ENCODE measurements around the gene FOSB.

DNA sequence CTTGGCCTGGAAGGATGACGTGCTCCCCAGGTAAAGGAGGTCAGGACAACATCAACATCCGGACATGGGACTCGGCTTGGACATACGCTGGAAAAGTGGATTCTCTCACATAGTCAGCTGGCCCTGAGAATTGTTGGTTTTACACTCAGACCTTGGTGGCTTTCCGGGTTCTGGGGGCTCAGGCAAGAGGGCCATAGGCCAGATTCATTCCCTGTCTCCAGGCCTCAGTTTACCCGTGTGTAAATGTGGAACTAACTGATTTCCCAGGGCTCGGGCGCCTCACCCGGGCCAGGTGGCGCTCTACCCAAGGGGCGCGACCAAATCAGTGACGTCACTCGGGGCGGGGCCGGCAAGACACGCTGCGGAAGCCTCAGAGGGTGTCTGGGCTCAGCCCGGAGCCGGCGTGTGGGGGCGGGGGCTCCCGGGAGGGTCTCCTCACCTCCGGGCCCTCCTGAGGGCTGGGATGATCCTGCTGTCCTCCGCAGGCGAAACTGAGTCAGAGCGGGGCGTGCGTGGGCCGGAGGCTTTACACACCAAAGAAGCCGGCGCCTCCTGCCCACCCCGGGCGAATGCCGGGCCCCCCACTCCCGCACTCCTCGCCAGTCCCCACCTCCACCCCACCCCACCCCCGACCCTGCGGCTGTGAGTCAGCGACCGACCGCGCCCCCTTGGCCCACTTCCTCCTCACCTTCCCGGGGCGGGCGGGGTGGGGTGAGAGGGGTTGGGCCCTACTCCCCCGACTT lies 38.6 kb downstream of the FOSB start:
- no peak for TF ChIP-seq EZH2 (IDR thresholded peaks at IDR 0.05; ENCODE audit: borderline replicate concordance, low read depth, low read length, poor library complexity, severe bottlenecking)
- TF ChIP-seq, protein P1, sequence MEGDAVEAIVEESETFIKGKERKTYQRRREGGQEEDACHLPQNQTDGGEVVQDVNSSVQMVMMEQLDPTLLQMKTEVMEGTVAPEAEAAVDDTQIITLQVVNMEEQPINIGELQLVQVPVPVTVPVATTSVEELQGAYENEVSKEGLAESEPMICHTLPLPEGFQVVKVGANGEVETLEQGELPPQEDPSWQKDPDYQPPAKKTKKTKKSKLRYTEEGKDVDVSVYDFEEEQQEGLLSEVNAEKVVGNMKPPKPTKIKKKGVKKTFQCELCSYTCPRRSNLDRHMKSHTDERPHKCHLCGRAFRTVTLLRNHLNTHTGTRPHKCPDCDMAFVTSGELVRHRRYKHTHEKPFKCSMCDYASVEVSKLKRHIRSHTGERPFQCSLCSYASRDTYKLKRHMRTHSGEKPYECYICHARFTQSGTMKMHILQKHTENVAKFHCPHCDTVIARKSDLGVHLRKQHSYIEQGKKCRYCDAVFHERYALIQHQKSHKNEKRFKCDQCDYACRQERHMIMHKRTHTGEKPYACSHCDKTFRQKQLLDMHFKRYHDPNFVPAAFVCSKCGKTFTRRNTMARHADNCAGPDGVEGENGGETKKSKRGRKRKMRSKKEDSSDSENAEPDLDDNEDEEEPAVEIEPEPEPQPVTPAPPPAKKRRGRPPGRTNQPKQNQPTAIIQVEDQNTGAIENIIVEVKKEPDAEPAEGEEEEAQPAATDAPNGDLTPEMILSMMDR (conservative IDR thresholded peaks at IDR 0.05; ENCODE audit: low read depth, low read length): peak; percentile 73

Measured in A673 (cell line).